Measurements from ENCODE around the gene SLC38A8.

The SLC38A8 gene

DNA sequence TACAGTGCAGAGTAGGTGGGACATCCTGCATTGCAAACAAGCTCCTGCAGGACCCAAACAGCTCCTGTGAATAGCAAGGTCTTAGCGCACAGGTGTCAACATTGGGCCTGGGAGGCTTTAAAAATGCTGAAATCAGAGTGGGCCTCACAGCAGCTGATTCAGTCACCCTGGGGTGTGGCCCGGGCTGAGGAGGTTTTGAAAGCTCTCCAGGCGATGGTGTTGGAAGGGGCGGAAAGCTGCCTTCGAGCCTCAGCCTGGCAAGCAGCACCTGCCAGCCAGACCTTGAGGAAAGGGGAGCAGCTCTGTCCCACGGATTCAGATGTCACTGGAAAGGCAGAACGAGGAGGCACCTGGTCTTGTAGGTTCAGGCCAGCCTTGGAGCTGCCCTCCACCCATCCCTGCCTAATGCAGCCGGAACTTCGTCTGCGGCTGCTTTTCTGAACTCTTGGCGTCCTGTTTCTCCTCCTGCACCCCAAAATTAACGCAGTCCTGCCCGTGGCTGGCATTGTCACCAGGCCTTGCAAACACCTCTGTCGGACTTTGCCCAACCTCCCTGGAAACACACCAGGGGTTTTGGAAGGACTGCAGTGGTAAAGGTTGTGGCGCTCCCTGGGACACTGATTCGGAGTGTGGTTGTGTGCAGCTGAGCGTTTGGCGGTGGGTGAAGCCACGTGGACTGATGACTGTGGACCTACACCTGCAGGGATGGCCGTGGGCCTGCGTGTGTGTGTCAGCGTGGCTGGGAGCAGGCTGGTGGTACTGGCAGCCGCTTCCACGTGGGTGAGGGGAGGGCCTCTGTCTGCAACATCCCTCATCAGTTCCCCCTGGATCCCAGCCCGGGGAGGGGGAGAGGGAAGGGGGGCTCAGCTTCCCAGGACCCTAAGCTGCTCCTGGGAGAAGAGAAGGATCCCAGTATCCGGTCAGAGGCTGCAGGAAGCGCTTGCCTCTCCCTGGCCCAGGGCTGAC, 71.1 kb downstream of the SLC38A8 start:
- Histone ChIP-seq H3K4me2 (ENCODE audit: low read length) (no peak overlapping the region), H3K4me3 (ENCODE audit: low read length) (no peak overlapping the region), H3K4me1 (ENCODE audit: control insufficient read depth, insufficient read depth, low read length) (no peaks in the 10 kb centered on the region), H3K9me3 (replicated peaks; ENCODE audit: low read length) (no peaks in the 10 kb centered on the region), H3K36me3 (ENCODE audit: insufficient read depth, low read length) (no peaks in the 10 kb centered on the region), H3K9ac (ENCODE audit: low read depth, low read length) (no peak overlapping the region), H3K27me3 (ENCODE audit: control insufficient read depth, insufficient read depth, low read length) (peaks cover 45% of the 10 kb centered on the region)

DNA sequence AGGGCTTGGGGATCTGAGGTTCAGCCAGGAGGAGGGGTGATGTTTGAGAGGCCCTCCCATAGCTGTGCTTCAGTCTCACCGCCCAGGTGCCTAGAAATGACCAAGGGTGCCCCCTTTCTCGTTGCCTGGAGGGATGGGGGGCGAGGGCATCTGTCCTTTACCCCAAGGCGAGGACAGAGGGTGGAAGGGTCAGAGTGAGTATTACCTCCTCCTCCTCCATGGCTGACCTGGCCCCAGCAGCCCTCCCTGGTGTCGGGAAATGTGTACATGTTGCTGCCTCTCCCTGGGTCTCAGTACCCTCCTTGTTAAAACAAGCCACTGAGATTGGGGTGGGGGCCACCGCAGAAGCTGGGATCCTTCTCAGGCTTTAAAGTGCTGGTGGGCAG, 72.2 kb downstream of the SLC38A8 start:
- Histone ChIP-seq H3K4me1 (ENCODE audit: control insufficient read depth, insufficient read depth, low read length) (no peaks in the 10 kb centered on the region), H3K4me3 (ENCODE audit: low read length) (no peak overlapping the region), H3K27me3 (ENCODE audit: control insufficient read depth, insufficient read depth, low read length) (peaks cover 37% of the 10 kb centered on the region), H3K9ac (ENCODE audit: low read depth, low read length) (no peak overlapping the region), H3K9me3 (replicated peaks; ENCODE audit: low read length) (no peaks in the 10 kb centered on the region), H3K4me2 (ENCODE audit: low read length) (no peak overlapping the region), H3K36me3 (ENCODE audit: insufficient read depth, low read length) (no peaks in the 10 kb centered on the region)

GRCh38 chr16:83969771-83970429, 72.7 kb downstream of the SLC38A8 start:
- no peak overlapping the region for H3K4me2 ChIP-seq (ENCODE audit: low read length)

GRCh38 chr16:83968891-83969649, 73.5 kb downstream of the SLC38A8 start:
- Histone ChIP-seq H3K36me3 (ENCODE audit: insufficient read depth, low read length) (no peaks in the 10 kb centered on the region), H3K9ac (ENCODE audit: low read depth, low read length) (no peak overlapping the region), H3K27me3 (ENCODE audit: control insufficient read depth, insufficient read depth, low read length) (peaks cover 27% of the 10 kb centered on the region), H3K4me3 (ENCODE audit: low read length) (no peak overlapping the region), H3K4me2 (ENCODE audit: low read length) (peak overlapping the region; percentile 41), H3K4me1 (ENCODE audit: control insufficient read depth, insufficient read depth, low read length) (no peaks in the 10 kb centered on the region), H3K9me3 (replicated peaks; ENCODE audit: low read length) (no peaks in the 10 kb centered on the region)

More at GRCh38 chr16:83969771-83970429, 72.7 kb downstream of the SLC38A8 start:
- Histone ChIP-seq H3K4me1 (ENCODE audit: control insufficient read depth, insufficient read depth, low read length) (no peaks in the 10 kb centered on the region), H3K9me3 (replicated peaks; ENCODE audit: low read length) (no peaks in the 10 kb centered on the region), H3K9ac (ENCODE audit: low read depth, low read length) (no peak overlapping the region), H3K4me3 (ENCODE audit: low read length) (no peak overlapping the region), H3K36me3 (ENCODE audit: insufficient read depth, low read length) (no peaks in the 10 kb centered on the region), H3K27me3 (ENCODE audit: control insufficient read depth, insufficient read depth, low read length) (peaks cover 32% of the 10 kb centered on the region)

- Histone ChIP-seq H3K9ac (ENCODE audit: low read depth, low read length) (no peak overlapping the region), H3K36me3 (ENCODE audit: insufficient read depth, low read length) (peaks cover 5% of the 10 kb centered on the region), H3K4me3 (ENCODE audit: low read length) (no peak overlapping the region), H3K27me3 (ENCODE audit: control insufficient read depth, insufficient read depth, low read length) (peaks cover 20% of the 10 kb centered on the region), H3K4me1 (ENCODE audit: control insufficient read depth, insufficient read depth, low read length) (no peaks in the 10 kb centered on the region), H3K4me2 (ENCODE audit: low read length) (peak overlapping the region; percentile 59), H3K9me3 (replicated peaks; ENCODE audit: low read length) (no peaks in the 10 kb centered on the region)
Measured at GRCh38 chr16:83968306-83968851, 74.2 kb downstream of the SLC38A8 start.

- H3K9me3 ChIP-seq (replicated peaks; ENCODE audit: low read length): no peaks in the 10 kb centered on the region
- no peak within 1 kb of the TSS for H3K9ac ChIP-seq (ENCODE audit: low read depth, low read length)
- no peak within 1 kb of the TSS for H3K4me3 ChIP-seq (ENCODE audit: low read length)
- peaks cover 10% of the 10 kb centered on the region for H3K36me3 ChIP-seq (ENCODE audit: insufficient read depth, low read length)
- H3K27me3 ChIP-seq (ENCODE audit: control insufficient read depth, insufficient read depth, low read length): peaks cover 15% of the 10 kb centered on the region
- peak within 1 kb of the TSS; percentile 59 for H3K4me2 ChIP-seq (ENCODE audit: low read length)
- no peaks in the 10 kb centered on the region for H3K4me1 ChIP-seq (ENCODE audit: control insufficient read depth, insufficient read depth, low read length)
Measured at GRCh38 chr16:83967838-83968305, 74.7 kb downstream of the SLC38A8 start, which contains the start of gene NECAB2. NECAB2 (plus strand) TSS chr16:83968244; CDS start chr16:83968649, 405 bp downstream.

GRCh38 chr16:83967091-83967490, 75.5 kb downstream of the SLC38A8 start:
- Histone ChIP-seq H3K4me3 (ENCODE audit: low read length) (no peak overlapping the region), H3K9me3 (replicated peaks; ENCODE audit: low read length) (no peaks in the 10 kb centered on the region), H3K4me1 (ENCODE audit: control insufficient read depth, insufficient read depth, low read length) (no peaks in the 10 kb centered on the region), H3K9ac (ENCODE audit: low read depth, low read length) (no peak overlapping the region), H3K36me3 (ENCODE audit: insufficient read depth, low read length) (peaks cover 15% of the 10 kb centered on the region), H3K4me2 (ENCODE audit: low read length) (no peak overlapping the region), H3K27me3 (ENCODE audit: control insufficient read depth, insufficient read depth, low read length) (peaks cover 12% of the 10 kb centered on the region)

- H3K9me3 ChIP-seq (replicated peaks; ENCODE audit: low read length): no peaks in the 10 kb centered on the region
- peaks cover 9% of the 10 kb centered on the region for H3K27me3 ChIP-seq (ENCODE audit: control insufficient read depth, insufficient read depth, low read length)
- H3K4me3 ChIP-seq (ENCODE audit: low read length): no peak overlapping the region
- no peak overlapping the region for H3K4me2 ChIP-seq (ENCODE audit: low read length)
- no peaks in the 10 kb centered on the region for H3K4me1 ChIP-seq (ENCODE audit: control insufficient read depth, insufficient read depth, low read length)
- no peak overlapping the region for H3K9ac ChIP-seq (ENCODE audit: low read depth, low read length)
- H3K36me3 ChIP-seq (ENCODE audit: insufficient read depth, low read length): peaks cover 18% of the 10 kb centered on the region
Measured at GRCh38 chr16:83966153-83966696, 76.4 kb downstream of the SLC38A8 start.

DNA sequence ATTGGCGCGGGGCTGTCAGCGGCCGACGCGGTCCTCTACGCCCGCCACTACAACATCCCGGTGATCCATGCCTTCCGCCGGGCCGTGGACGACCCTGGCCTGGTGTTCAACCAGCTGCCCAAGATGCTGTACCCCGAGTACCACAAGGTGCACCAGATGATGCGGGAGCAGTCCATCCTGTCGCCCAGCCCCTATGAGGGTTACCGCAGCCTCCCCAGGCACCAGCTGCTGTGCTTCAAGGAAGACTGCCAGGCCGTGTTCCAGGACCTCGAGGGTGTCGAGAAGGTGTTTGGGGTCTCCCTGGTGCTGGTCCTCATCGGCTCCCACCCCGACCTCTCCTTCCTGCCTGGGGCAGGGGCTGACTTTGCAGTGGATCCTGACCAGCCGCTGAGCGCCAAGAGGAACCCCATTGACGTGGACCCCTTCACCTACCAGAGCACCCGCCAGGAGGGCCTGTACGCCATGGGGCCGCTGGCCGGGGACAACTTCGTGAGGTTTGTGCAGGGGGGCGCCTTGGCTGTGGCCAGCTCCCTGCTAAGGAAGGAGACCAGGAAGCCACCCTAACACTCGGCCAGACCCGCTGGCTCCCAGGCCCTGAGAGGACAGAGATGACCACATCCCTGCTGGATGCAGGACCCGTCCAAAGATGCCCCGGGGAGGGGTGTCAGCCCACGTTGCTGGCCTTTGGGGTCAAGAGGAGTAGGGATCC, 77.0 kb downstream of the SLC38A8 start:
- Histone ChIP-seq H3K4me2 (ENCODE audit: low read length) (no peak overlapping the region), H3K36me3 (ENCODE audit: insufficient read depth, low read length) (peaks cover 25% of the 10 kb centered on the region), H3K9ac (ENCODE audit: low read depth, low read length) (no peak overlapping the region), H3K27me3 (ENCODE audit: control insufficient read depth, insufficient read depth, low read length) (peaks cover 9% of the 10 kb centered on the region), H3K9me3 (replicated peaks; ENCODE audit: low read length) (no peaks in the 10 kb centered on the region), H3K4me3 (ENCODE audit: low read length) (no peak overlapping the region), H3K4me1 (ENCODE audit: control insufficient read depth, insufficient read depth, low read length) (no peaks in the 10 kb centered on the region)

DNA sequence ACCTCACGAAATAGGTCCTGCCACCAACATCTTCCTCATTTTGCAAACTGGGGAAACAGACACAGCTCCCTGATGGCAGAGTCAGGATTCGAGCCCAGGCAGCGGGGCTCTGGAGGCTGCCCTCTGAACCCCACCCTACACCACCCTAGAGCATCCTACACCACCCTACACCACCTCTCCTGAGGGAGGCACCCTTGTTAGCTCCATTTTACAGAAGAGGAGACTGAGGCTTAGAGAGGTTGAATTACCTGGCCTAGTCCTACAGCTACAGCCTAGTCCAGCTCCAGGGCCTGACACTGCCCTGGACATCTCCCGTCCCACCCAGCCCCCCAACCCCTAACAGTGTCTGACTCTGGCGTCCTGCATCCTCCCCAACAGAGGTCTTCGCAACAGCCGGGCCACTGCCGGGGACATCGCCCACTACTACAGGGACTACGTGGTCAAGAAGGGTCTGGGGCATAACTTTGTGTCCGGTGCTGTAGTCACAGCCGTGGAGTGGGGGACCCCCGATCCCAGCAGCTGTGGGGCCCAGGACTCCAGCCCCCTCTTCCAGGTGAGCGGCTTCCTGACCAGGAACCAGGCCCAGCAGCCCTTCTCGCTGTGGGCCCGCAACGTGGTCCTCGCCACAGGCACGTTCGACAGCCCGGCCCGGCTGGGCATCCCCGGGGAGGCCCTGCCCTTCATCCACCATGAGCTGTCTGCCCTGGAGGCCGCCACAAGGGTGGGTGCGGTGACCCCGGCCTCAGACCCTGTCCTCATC, 77.7 kb downstream of the SLC38A8 start:
- H3K4me1 ChIP-seq (ENCODE audit: control insufficient read depth, insufficient read depth, low read length): no peaks in the 10 kb centered on the region
- H3K9me3 ChIP-seq (replicated peaks; ENCODE audit: low read length): no peaks in the 10 kb centered on the region
- H3K4me2 ChIP-seq (ENCODE audit: low read length): no peak overlapping the region
- no peak overlapping the region for H3K9ac ChIP-seq (ENCODE audit: low read depth, low read length)
- H3K27me3 ChIP-seq (ENCODE audit: control insufficient read depth, insufficient read depth, low read length): peaks cover 9% of the 10 kb centered on the region
- no peak overlapping the region for H3K4me3 ChIP-seq (ENCODE audit: low read length)
- H3K36me3 ChIP-seq (ENCODE audit: insufficient read depth, low read length): peaks cover 31% of the 10 kb centered on the region

Data from skeletal muscle satellite cell (primary cell).